Measurements from ENCODE around the gene XYLT1. TPM values are rescaled to one million over a fixed set of nuclear protein-coding genes. Genes with fewer than 3 reads are reported as not detected.

The XYLT1 gene
- total RNA-seq, 1 donor from 2014 or later = 12.3 TPM

DNA sequence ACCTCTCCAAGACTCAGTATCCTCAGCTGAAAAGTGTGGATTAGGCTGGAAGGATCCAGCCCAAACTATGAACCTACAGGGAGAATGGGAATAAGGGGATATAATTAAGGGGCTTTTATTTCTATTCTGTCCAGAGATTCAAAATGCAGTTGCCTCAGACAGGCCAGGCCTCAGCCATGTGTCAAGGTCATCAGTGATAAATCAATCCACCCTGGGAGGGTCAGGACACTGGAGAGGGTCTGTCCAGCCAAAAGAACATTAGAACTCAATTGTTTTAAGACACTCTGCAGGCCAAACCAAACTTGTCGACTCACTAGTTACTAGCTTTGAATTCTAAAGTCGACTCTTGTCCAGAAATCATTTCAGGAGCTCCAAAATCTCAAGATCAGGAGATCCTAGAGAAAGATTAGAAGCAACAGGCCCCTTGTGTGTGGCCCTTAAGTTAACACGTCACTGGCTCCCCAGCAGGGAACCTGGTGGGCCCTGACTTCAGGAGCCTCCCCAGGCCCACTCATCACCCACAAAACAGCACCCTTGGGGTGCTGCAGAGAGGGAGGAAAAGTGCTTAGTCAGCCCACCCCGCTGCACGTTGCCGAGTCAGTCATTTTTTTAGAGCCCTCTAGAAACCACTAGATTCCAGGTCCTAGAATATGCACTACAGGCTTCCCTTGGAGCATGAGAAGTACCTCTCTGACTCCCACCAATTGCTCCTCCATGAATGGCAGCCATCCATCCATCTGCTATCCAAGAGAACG lies 156.8 kb downstream of the XYLT1 start:
- H3K9me3 Mint-ChIP-seq (ENCODE audit: low read depth) = no peaks in the 10 kb centered on the region
- no peaks in the 10 kb centered on the region for H3K27me3 Mint-ChIP-seq
- peaks cover 7% of the 10 kb centered on the region for H3K4me1 Mint-ChIP-seq (ENCODE audit: low read depth)
- H3K4me3 Mint-ChIP-seq (ENCODE audit: low read depth) = no peak overlapping the region
- H3K36me3 Mint-ChIP-seq (ENCODE audit: insufficient read depth) = no peaks in the 10 kb centered on the region
- TF ChIP-seq, protein P1, sequence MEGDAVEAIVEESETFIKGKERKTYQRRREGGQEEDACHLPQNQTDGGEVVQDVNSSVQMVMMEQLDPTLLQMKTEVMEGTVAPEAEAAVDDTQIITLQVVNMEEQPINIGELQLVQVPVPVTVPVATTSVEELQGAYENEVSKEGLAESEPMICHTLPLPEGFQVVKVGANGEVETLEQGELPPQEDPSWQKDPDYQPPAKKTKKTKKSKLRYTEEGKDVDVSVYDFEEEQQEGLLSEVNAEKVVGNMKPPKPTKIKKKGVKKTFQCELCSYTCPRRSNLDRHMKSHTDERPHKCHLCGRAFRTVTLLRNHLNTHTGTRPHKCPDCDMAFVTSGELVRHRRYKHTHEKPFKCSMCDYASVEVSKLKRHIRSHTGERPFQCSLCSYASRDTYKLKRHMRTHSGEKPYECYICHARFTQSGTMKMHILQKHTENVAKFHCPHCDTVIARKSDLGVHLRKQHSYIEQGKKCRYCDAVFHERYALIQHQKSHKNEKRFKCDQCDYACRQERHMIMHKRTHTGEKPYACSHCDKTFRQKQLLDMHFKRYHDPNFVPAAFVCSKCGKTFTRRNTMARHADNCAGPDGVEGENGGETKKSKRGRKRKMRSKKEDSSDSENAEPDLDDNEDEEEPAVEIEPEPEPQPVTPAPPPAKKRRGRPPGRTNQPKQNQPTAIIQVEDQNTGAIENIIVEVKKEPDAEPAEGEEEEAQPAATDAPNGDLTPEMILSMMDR (IDR thresholded peaks at IDR 0.05; ENCODE audit: unreplicated experiment) = no peak
- H3K27ac Mint-ChIP-seq = no peak overlapping the region
- no peak for DNase-seq (ENCODE audit: low spot score, unreplicated experiment)

DNA sequence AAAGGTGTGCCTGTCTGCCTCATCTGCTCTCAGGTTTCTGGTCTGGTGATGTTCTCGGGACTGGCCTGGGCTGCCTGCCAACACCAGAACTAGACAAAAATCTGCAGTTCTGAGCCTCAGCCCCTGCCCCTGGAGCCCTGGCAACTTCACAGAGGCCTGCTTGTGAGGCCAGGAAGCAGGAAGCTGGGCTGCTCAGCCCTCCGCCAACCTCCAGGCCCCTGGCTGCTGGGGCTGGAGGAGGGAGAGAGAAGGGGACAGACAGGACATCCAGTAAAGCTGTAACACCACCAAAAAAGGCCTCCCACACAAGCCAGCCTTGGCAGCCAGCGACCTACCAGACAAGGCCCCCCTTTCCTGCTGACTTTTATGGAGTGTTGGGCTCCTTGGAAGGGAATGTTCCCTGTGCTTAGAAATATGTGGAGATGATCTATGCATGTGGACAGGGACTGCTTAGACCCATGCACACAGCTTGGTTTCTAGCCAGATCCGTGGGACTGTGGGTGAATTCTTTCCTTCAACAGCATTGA lies 157.6 kb downstream of the XYLT1 start:
- no peak for DNase-seq (ENCODE audit: low spot score, unreplicated experiment)
- TF ChIP-seq, protein P1 (IDR thresholded peaks at IDR 0.05; ENCODE audit: unreplicated experiment) = no peak
- H3K9me3 Mint-ChIP-seq (ENCODE audit: low read depth) = no peaks in the 10 kb centered on the region
- no peaks in the 10 kb centered on the region for H3K27me3 Mint-ChIP-seq
- no peak overlapping the region for H3K27ac Mint-ChIP-seq
- peaks cover 5% of the 10 kb centered on the region for H3K4me1 Mint-ChIP-seq (ENCODE audit: low read depth)
- H3K4me3 Mint-ChIP-seq (ENCODE audit: low read depth) = no peak overlapping the region
- no peaks in the 10 kb centered on the region for H3K36me3 Mint-ChIP-seq (ENCODE audit: insufficient read depth)

DNA sequence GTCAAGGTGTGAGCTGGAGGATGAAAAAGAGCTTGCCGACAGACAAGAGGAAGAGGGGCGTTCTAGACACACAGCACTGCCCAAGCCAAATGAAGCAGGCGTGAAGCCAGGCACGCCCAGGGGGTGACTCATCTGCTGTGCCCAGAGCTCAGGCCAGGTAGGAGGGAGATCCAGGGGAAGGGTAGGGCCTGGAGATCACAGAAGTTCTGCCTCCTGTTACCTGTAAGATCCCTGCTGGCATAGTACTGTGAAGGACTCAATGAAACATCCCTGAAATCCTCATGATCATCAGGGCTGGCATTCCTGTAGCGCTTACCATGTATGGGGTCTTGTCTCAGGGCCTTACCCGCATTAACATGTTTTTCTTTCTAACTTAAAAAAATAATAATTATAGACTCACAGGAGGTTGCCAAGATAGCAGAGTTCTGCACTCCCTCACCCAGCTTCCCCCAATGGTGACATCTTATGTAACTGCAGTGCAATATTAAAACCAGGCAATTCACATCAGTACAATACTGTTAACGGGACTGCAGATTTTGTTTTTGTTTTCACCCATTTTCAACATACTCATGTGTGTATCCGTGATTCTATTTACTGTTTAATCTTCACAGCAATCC lies 158.6 kb downstream of the XYLT1 start:
- Mint-ChIP-seq H3K4me1 (ENCODE audit: low read depth) (peaks cover 5% of the 10 kb centered on the region), H3K27me3 (no peaks in the 10 kb centered on the region), H3K9me3 (ENCODE audit: low read depth) (no peaks in the 10 kb centered on the region), H3K36me3 (ENCODE audit: insufficient read depth) (no peaks in the 10 kb centered on the region), H3K27ac (peak overlapping the region; percentile 51), H3K4me3 (ENCODE audit: low read depth) (no peak overlapping the region)
- TF ChIP-seq, protein P1 (IDR thresholded peaks at IDR 0.05; ENCODE audit: unreplicated experiment) = no peak
- DNase-seq (ENCODE audit: low spot score, unreplicated experiment) = no peak

- Mint-ChIP-seq H3K27ac (no peak overlapping the region), H3K9me3 (ENCODE audit: low read depth) (no peaks in the 10 kb centered on the region), H3K27me3 (no peaks in the 10 kb centered on the region), H3K4me1 (ENCODE audit: low read depth) (peaks cover 5% of the 10 kb centered on the region), H3K4me3 (ENCODE audit: low read depth) (no peak overlapping the region), H3K36me3 (ENCODE audit: insufficient read depth) (no peaks in the 10 kb centered on the region)
- no peak for DNase-seq (ENCODE audit: low spot score, unreplicated experiment)
- TF ChIP-seq, protein P1 (IDR thresholded peaks at IDR 0.05; ENCODE audit: unreplicated experiment) = no peak
Observed at GRCh38 chr16:17311333-17312093, 159.2 kb downstream of the XYLT1 start.

DNA sequence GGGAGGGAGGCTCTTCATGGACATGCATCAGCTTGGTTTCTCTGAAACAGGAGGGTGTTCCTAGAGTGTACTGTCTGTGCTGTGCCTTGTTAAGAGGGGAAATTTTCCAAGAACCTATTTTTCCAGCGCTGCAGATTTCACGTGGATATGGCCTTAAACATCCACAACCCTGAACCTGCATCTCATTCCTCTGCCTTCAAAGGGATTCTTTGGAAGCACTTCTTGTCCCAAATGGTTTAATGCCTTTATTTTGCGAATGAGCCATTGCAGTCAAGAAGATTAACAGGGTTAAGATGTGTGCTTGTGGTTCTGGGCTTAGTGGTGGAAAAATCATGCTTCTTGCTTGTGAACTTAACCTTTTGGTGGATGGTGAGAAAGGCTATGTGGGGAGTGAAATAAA lies 161.2 kb downstream of the XYLT1 start:
- TF ChIP-seq, protein P1 (IDR thresholded peaks at IDR 0.05; ENCODE audit: unreplicated experiment) = no peak
- Mint-ChIP-seq H3K27ac (no peak overlapping the region), H3K36me3 (ENCODE audit: insufficient read depth) (no peaks in the 10 kb centered on the region), H3K9me3 (ENCODE audit: low read depth) (no peaks in the 10 kb centered on the region), H3K27me3 (no peaks in the 10 kb centered on the region), H3K4me3 (ENCODE audit: low read depth) (no peak overlapping the region), H3K4me1 (ENCODE audit: low read depth) (peaks cover 16% of the 10 kb centered on the region)
- no peak for DNase-seq (ENCODE audit: low spot score, unreplicated experiment)
